Body of pancreas (tissue), 4 donors: ENCODE measurements around the gene UBE3B.

Experiments
- CTCF ChIP-seq, 7 experiments: fragments of 450-650 bp in 4 of 7; fragments of 200-600 bp in 3 of 7; sonication (generic) in 3 of 7; IDR thresholded peaks; one replicate each; pipeline ENCODE4 v1.5.1; 2016 to 2019; ENCODE audit warnings: antibody characterized with exemption in 7 of 7
- POLR2A ChIP-seq, 3 donors: fragments of 450-650 bp; IDR thresholded peaks; one replicate each; pipeline ENCODE4 v1.6.1; 2016; ENCODE audit warnings: antibody characterized with exemption in 3 of 3, mild to moderate bottlenecking in 2 of 3

- no peak for TF ChIP-seq CTCF (IDR thresholded peaks at IDR 0.05)
- no peak for TF ChIP-seq POLR2A (IDR thresholded peaks at IDR 0.05)
Observed at GRCh38 chr12:109583733-109584132, 106.3 kb downstream of the UBE3B start.
